Loucy (cell line): ENCODE measurements around the gene KLHDC8A.

Source experiments
- H2AFZ ChIP-seq: fragments of 200-600 bp; sonication (generic); 2 replicates; pipeline ENCODE4 v1.6.0; 2016; ENCODE audit warnings: antibody characterized with exemption, mild to moderate bottlenecking, low read length, moderate library complexity
- H3F3A ChIP-seq: fragments of 200-600 bp; 2 replicates; pipeline ENCODE4 v1.6.0; 2016; ENCODE audit warnings: antibody characterized with exemption, low read depth, mild to moderate bottlenecking
- H3K27me3 ChIP-seq: fragments of 200-600 bp; sonication (generic); 2 replicates; pipeline ENCODE4 v1.6.1; 2014; ENCODE audit warnings: low read length, mild to moderate bottlenecking; ENCODE audit not compliant: insufficient read depth, poor library complexity, severe bottlenecking
- H3K36me3 ChIP-seq: fragments of 200-600 bp; sonication (generic); 2 replicates; pipeline ENCODE4 v1.6.1; 2016; ENCODE audit warnings: low read length; ENCODE audit not compliant: insufficient read depth
- H3K4me1 ChIP-seq: fragments of 200-600 bp; sonication (generic); 2 replicates; pipeline ENCODE4 v1.5.1; 2014; ENCODE audit warnings: low read length, mild to moderate bottlenecking; ENCODE audit not compliant: insufficient read depth, poor library complexity, severe bottlenecking
- H3K4me2 ChIP-seq: fragments of 200-600 bp; sonication (generic); 2 replicates; pipeline ENCODE4 v1.6.0; 2014; ENCODE audit warnings: antibody characterized with exemption, low read length, low read depth, mild to moderate bottlenecking; ENCODE audit not compliant: poor library complexity, severe bottlenecking
- H3K4me3 ChIP-seq: fragments of 200-600 bp; sonication (generic); 2 replicates; pipeline ENCODE4 v1.5.1; 2014; ENCODE audit warnings: low read length, mild to moderate bottlenecking, mixed read lengths; ENCODE audit not compliant: poor library complexity, severe bottlenecking
- H3K79me2 ChIP-seq: fragments of 200-600 bp; sonication (generic); 2 replicates; pipeline ENCODE4 v1.6.1; 2014; ENCODE audit warnings: low read length; ENCODE audit not compliant: insufficient read depth
- H3K9ac ChIP-seq: fragments of 200-600 bp; sonication (generic); 2 replicates; pipeline ENCODE4 v1.6.0; 2014; ENCODE audit warnings: mild to moderate bottlenecking, low read depth, low read length, moderate library complexity; ENCODE audit not compliant: poor library complexity, severe bottlenecking
- H3K9me2 ChIP-seq: fragments of 200-600 bp; sonication (generic); replicated peaks from 2 replicates; pipeline ENCODE4 v1.6.1; 2016; ENCODE audit warnings: low read depth, low read length, mixed read lengths
- H3K9me3 ChIP-seq: fragments of 200-600 bp; sonication (generic); 2 replicates; pipeline ENCODE4 v1.6.1; 2014; ENCODE audit warnings: mild to moderate bottlenecking, antibody characterized with exemption, low read length, low read depth; ENCODE audit not compliant: insufficient read depth
- H4K20me1 ChIP-seq: fragments of 200-600 bp; sonication (generic); 2 replicates; pipeline ENCODE4 v1.6.0; 2014; ENCODE audit warnings: antibody characterized with exemption, low read length, mild to moderate bottlenecking; ENCODE audit not compliant: insufficient read depth, poor library complexity, severe bottlenecking
- CTCF ChIP-seq: fragments of 200-600 bp; sonication (generic); conservative IDR thresholded peaks from 2 replicates; pipeline ENCODE4 v1.5.1; 2014; ENCODE audit warnings: mild to moderate bottlenecking, antibody characterized with exemption, low read length
- EZH2phosphoT487 ChIP-seq: fragments of 200-600 bp; IDR thresholded peaks from 2 replicates; pipeline ENCODE4 v1.6.1; 2018; ENCODE audit warnings: antibody characterized with exemption, mild to moderate bottlenecking, moderate library complexity, borderline replicate concordance

The KLHDC8A gene

GRCh38 chr1:205396967-205397616 is 40.4 kb upstream of the KLHDC8A start:
- H3K79me2 ChIP-seq: no peaks in the 10 kb centered on the region
- no peak overlapping the region for H3K9ac ChIP-seq
- no peak overlapping the region for H3K4me3 ChIP-seq
- no peaks in the 10 kb centered on the region for H3K9me2 ChIP-seq
- no peaks in the 10 kb centered on the region for H3K36me3 ChIP-seq
- no peak overlapping the region for H2AFZ ChIP-seq
- H4K20me1 ChIP-seq: no peaks in the 10 kb centered on the region
- no peaks in the 10 kb centered on the region for H3F3A ChIP-seq
- no peaks in the 10 kb centered on the region for H3K4me1 ChIP-seq
- no peak for TF ChIP-seq EZH2phosphoT487
- TF ChIP-seq CTCF: peak; percentile 94
- no peaks in the 10 kb centered on the region for H3K9me3 ChIP-seq
- no peaks in the 10 kb centered on the region for H3K27me3 ChIP-seq
- no peak overlapping the region for H3K4me2 ChIP-seq

GRCh38 chr1:205395616-205396015 is 38.9 kb upstream of the KLHDC8A start:
- Histone ChIP-seq H3K9ac (no peak overlapping the region), H2AFZ (no peak overlapping the region), H3K4me2 (no peak overlapping the region), H3K27me3 (no peaks in the 10 kb centered on the region), H3K9me3 (no peaks in the 10 kb centered on the region), H3K4me1 (no peaks in the 10 kb centered on the region), H4K20me1 (no peaks in the 10 kb centered on the region), H3K36me3 (no peaks in the 10 kb centered on the region), H3K9me2 (no peaks in the 10 kb centered on the region), H3K4me3 (no peak overlapping the region), H3K79me2 (no peaks in the 10 kb centered on the region), H3F3A (no peaks in the 10 kb centered on the region)
- TF ChIP-seq CTCF (no peak), EZH2phosphoT487 (no peak)

GRCh38 chr1:205392650-205393049 is 35.9 kb upstream of the KLHDC8A start:
- H3K9me2 ChIP-seq: no peaks in the 10 kb centered on the region
- no peaks in the 10 kb centered on the region for H3K36me3 ChIP-seq
- H2AFZ ChIP-seq: no peak overlapping the region
- H3K79me2 ChIP-seq: no peaks in the 10 kb centered on the region
- no peaks in the 10 kb centered on the region for H3F3A ChIP-seq
- H3K4me2 ChIP-seq: no peak overlapping the region
- H3K9me3 ChIP-seq: no peaks in the 10 kb centered on the region
- TF ChIP-seq CTCF (no peak), EZH2phosphoT487 (no peak)
- H3K9ac ChIP-seq: no peak overlapping the region
- no peaks in the 10 kb centered on the region for H4K20me1 ChIP-seq
- H3K4me3 ChIP-seq: no peak overlapping the region
- H3K27me3 ChIP-seq: no peaks in the 10 kb centered on the region
- no peaks in the 10 kb centered on the region for H3K4me1 ChIP-seq
